Measurements from ENCODE around the gene TSPYL4. TPM values are rescaled to one million over a fixed set of nuclear protein-coding genes. Genes with fewer than 3 reads are reported as not detected.

TSPYL4 gene
- total RNA-seq, 1 experiment from 2014 or later, result 22.0 TPM

- no peak for DNase-seq (ENCODE audit: low spot score)
Measured at GRCh38 chr6:116271149-116271708, 17.4 kb upstream of the TSPYL4 start.

- peak; percentile 71 for DNase-seq (ENCODE audit: low spot score)
Measured at GRCh38 chr6:116268589-116269293, 14.9 kb upstream of the TSPYL4 start.

GRCh38 chr6:116267836-116268588 is 14.1 kb upstream of the TSPYL4 start:
- DNase-seq (ENCODE audit: low spot score), result no peak

- no peak for DNase-seq (ENCODE audit: low spot score)
Measured at GRCh38 chr6:116266803-116267202, 12.9 kb upstream of the TSPYL4 start.

GRCh38 chr6:116265041-116265829 is 11.4 kb upstream of the TSPYL4 start:
- DNase-seq (ENCODE audit: low spot score), result peak; percentile 74

GRCh38 chr6:116263353-116263752 is 9.5 kb upstream of the TSPYL4 start:
- DNase-seq (ENCODE audit: low spot score), result no peak

DNA sequence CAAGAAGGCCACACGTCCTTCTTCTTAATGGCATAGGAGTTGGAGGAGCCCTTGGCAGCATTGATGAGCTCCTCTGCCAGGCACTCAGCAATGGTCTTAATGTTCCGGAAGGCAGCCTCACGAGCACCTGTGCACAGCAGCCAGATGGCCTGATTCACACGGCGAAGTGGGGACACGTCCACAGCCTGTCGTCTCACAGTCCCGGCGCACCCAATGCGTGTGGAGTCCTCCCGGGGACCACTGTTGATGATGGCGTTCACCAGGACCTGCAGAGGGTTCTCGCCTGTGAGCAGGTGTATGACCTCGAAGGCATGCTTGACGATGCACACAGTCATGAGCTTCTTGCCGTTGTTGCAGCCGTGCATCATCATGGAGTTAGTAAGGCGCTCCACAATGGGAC is 4.6 kb upstream of the TSPYL4 start:
- no peak for DNase-seq (ENCODE audit: low spot score)

DNA sequence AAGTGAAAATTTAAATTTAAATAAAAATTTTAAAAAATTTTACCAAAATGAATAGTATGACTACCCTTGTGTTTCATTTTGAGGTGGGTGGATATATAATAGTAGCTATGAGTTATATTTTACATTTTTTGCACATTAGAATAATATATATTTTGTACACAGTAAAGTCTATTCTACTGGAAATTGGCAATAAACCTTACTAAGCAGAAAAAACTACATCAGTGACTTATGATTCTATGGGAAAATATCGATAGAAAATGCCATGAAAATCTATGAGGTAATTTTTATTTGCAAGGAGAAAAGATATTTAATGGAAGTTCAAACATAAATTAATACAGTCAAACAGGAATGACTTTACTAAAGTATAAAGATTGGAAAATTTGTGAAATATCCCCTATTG is 2.8 kb upstream of the TSPYL4 start:
- no peak for DNase-seq (ENCODE audit: low spot score)

DNA sequence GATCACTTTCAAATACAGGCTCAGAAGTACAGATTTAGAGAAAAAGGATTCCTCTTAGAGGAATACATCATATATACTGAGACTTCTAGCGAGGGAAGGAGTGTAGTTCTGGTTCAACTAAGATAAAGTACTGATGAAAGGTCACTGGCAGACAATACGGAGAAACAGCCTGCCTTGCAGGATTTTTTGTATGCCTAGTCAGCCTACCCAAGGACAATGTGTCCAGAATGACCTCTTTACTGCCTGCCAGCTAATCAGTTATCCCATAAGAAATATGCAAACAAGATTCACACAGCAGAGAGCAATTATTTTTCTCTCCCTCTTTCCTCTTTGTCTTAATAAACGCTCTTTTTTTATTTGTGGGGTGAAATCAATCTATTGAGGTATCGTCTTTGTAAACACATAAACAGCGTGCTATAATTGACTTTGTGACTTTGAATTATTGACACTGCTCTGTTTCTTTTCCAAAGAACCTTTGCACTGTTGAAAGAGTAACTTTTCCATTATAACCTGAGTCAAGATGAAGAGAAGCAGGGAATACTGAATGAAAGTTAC is 1.4 kb upstream of the TSPYL4 start:
- peak; percentile 25 for DNase-seq (ENCODE audit: low spot score)

- DNase-seq (ENCODE audit: low spot score), result no peak
Measured at GRCh38 chr6:116254297-116255056, 602 bp upstream of the TSPYL4 start.

GRCh38 chr6:116253188-116253504 is 729 bp downstream of the TSPYL4 start:
- DNase-seq (ENCODE audit: low spot score), result no peak

DNA sequence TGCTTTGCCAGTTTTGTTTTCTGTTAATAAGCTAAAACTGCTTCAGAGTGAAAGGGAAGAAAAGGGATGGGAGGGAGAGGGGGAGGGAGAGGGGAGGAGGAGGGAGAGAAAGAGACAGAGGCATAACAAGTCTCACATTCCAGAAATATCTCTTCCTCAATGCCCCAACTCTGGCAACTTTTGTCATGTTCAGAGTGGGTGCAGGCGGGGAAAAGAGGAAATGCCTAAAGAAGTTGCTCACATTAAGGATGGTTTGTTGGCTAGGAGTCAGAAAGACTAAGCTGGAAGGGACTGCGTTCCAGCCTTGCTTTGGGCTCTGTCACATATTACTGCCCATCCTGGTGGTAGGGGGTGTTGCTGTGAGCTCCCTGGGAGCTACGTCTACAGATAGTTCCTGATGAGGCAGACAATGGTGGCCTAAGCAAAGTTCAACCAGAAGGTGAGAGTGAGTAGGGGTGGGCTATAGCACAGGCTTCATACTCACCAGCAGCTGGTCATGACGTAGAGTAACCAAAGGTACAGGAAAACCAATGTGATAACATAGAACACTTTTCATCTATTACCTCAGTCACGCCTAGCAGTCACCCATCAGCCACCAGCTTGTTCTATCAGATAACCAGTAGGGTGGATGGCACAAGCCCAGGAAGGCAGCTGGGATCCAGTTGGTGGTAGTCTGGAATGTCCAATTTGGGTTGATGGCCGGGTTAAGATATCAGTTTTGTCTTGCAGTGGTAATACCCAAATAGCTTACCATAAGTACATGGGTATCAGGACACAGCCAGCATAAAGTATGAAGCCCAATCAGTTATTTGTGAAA is 2.1 kb downstream of the TSPYL4 start:
- DNase-seq (ENCODE audit: low spot score), result peak; percentile 34

DNA sequence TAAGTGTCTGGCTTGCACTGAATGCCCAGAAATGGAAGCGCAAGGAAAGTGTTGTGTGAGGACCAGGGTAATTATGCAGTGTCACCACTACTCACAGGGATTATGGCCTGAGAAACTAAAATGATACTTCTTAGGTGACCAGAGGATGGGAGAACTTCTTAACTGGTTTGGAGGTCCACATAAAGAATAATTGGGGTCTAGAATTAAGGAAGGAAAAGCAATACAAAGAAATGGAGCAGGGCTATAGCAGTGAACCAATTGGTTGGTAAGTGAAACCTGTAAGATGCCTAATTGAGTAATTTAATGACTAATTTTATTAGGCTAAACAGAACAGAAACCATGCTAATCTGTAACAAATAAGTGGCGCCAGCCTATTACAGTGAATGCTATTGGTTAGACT is 5.3 kb downstream of the TSPYL4 start:
- DNase-seq (ENCODE audit: low spot score), result no peak

- no peak for DNase-seq (ENCODE audit: low spot score)
Measured at GRCh38 chr6:116247285-116247684, 6.6 kb downstream of the TSPYL4 start.

DNA sequence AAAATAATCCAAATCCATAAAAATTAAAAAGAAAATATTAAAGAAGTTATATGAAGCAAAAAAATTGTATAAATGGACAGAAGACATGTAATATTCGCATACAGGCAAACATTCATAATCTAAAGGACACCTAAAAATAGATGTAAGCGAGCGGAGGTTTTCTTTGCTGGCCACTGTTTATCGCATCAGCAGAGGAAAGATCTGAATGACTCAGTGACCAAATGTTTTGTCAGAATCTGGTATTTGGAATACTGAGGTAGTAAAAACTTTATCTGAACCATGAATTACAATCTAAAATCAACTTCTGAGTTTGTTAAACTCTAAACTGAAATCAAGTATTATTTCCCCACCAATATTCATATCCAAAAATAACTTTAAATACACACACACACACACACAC is 7.8 kb downstream of the TSPYL4 start:
- DNase-seq (ENCODE audit: low spot score), result peak; percentile 46

- DNase-seq (ENCODE audit: low spot score), result no peak
Measured at GRCh38 chr6:116244284-116244683, 9.6 kb downstream of the TSPYL4 start.

GRCh38 chr6:116239856-116240255 is 14.0 kb downstream of the TSPYL4 start:
- DNase-seq (ENCODE audit: low spot score), result no peak

DNA sequence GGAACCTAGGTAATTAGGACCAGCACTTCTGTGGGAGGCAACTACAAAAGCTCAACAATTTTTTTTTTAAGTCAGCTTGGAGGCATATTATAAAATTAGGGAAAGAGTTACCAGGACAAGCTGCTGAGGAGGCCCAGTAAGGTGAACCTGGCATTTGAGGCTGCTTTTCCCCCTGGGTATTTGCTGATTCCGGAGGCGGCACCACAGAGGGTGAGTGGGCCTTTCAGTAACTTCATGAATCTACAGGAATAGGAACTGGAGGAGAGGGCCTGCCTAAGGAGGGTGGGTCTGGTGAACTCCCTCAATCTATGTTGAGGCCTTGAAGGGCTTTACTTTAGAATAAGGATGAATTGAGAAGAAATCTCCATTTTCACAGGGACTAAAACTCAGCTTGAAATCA is 14.6 kb downstream of the TSPYL4 start:
- DNase-seq (ENCODE audit: low spot score), result no peak

DNA sequence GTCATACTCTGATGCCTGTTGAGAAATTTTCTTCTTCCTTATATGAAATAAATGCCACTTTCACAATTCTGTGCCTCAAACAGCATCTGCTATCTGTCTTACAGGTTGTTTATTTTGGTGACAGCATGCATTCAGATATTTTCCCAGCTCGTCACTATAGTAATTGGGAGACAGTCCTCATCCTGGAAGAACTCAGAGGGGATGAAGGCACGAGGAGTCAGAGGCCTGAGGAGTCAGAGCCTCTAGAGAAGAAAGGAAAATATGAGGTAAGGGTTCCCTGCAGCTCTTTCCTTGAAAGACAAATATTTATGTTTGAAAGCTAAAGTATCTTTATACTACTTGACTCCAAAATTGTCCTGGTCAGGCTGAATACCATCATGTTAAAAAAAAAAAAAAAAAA is 15.8 kb downstream of the TSPYL4 start:
- no peak for DNase-seq (ENCODE audit: low spot score)

DNA sequence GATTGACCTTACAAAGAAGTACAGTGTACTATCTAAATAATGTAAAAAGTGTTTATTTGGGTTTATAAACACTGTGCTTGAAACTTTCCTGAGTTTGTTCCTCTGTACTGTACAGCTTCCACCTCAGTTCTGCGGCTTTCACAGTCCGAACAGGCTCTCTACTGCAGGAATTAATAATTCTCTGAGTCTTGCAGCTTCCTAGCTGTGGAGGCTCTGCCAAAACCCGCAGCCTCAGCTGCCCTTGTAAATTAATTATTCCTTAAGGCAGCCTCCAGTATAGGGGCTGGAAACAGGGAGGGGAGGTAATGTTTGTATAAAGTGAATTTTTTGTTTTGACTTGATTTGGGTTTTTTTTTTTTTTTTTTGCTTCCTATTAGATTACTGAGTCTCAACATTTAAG is 19.2 kb downstream of the TSPYL4 start:
- no peak for DNase-seq (ENCODE audit: low spot score)

Data from A172 (cell line).